AG10803 (cell line): ENCODE measurements around the gene SLC27A5.

Experiments
- DNase-seq: peaks from one replicate; pipeline ENCODE4 v3.0.0; 2010; ENCODE audit warnings: low read depth
- H3K4me3 ChIP-seq: 2 replicates; pipeline ENCODE4 v1.5.1; 2011; ENCODE audit warnings: mild to moderate bottlenecking, low read length, control low read depth
- CTCF ChIP-seq: conservative IDR thresholded peaks from 2 replicates; pipeline ENCODE4 v1.5.1; 2011; ENCODE audit warnings: mild to moderate bottlenecking, low read length, control low read depth, inconsistent platforms

SLC27A5 gene

GRCh38 chr19:58479303-58479702 is 32.5 kb downstream of the SLC27A5 start:
- no peak for DNase-seq
- TF ChIP-seq CTCF, result no peak
- no peak overlapping the region for H3K4me3 ChIP-seq

- no peak overlapping the region for H3K4me3 ChIP-seq
- TF ChIP-seq CTCF, result no peak
- DNase-seq, result no peak
These were observed 33.9 kb downstream of the SLC27A5 start for GRCh38 chr19:58477871-58478270.

GRCh38 chr19:58477130-58477529 is 34.7 kb downstream of the SLC27A5 start:
- H3K4me3 ChIP-seq, result peak overlapping the region; percentile 75
- no peak for TF ChIP-seq CTCF
- no peak for DNase-seq

GRCh38 chr19:58476498-58477015 is 35.2 kb downstream of the SLC27A5 start:
- TF ChIP-seq CTCF, result no peak
- peak overlapping the region; percentile 75 for H3K4me3 ChIP-seq
- DNase-seq, result peak; percentile 24

GRCh38 chr19:58475714-58476497 is 35.9 kb downstream of the SLC27A5 start, which contains the start of gene ZNF446:
Gene ZNF446, plus strand, starts transcription at chr19:58476352. Its CDS starts 867 bp downstream, at chr19:58477219.
- H3K4me3 ChIP-seq, result peak within 1 kb of the TSS; percentile 75
- peak; percentile 96 for DNase-seq
- no peak for TF ChIP-seq CTCF

- peak overlapping the region; percentile 75 for H3K4me3 ChIP-seq
- no peak for DNase-seq
- TF ChIP-seq CTCF, result no peak
These were observed 36.6 kb downstream of the SLC27A5 start for GRCh38 chr19:58474997-58475713.
